SJSA1 (cell line): ENCODE measurements around the gene PARD3B. TPM values are rescaled to one million over a fixed set of nuclear protein-coding genes. Genes with fewer than 3 reads are reported as not detected.

ENCODE experiments used
- DNase-seq, 2 experiments: peaks; one replicate each; pipeline ENCODE4 v3.0.0-alpha.2; 2015 to 2020; ENCODE audit warnings: low spot score in 2 of 2, low read depth in 1 of 2
- H3K27ac ChIP-seq: fragments of 250-450 bp; sonication (Bioruptor Pico); 2 replicates; pipeline ENCODE4 v1.5.1; 2020; ENCODE audit warnings: mild to moderate bottlenecking, moderate library complexity
- H3K27me3 ChIP-seq: fragments of 250-450 bp; sonication (Bioruptor Pico); replicated peaks from 2 replicates; pipeline ENCODE4 v1.5.1; 2020; ENCODE audit warnings: mild to moderate bottlenecking, moderate library complexity
- H3K36me3 ChIP-seq: fragments of 250-450 bp; sonication (Bioruptor Pico); 2 replicates; pipeline ENCODE4 v1.5.1; 2020; ENCODE audit warnings: mild to moderate bottlenecking
- H3K4me1 ChIP-seq: fragments of 250-450 bp; sonication (Bioruptor Pico); replicated peaks from 2 replicates; pipeline ENCODE4 v1.6.1; 2021; ENCODE audit warnings: mild to moderate bottlenecking
- H3K4me3 ChIP-seq: fragments of 250-450 bp; sonication (Bioruptor Pico); 2 replicates; pipeline ENCODE4 v1.5.1; 2020; ENCODE audit warnings: mild to moderate bottlenecking
- H3K9me3 ChIP-seq: fragments of 250-450 bp; sonication (Bioruptor Pico); replicated peaks from 2 replicates; pipeline ENCODE4 v1.5.1; 2020; ENCODE audit warnings: mild to moderate bottlenecking
- total RNA-seq: library from RNA; depleted of rRNA; stranded (reverse); fragments of >200 nt; shearing (Covaris generic); gene quantifications from 2 replicates; pipeline ENCODE4 v1.2.3, GENCODE V29; 2014

The PARD3B gene
- total RNA-seq, 1 experiment from 2014 or later: 10.6 TPM

DNA sequence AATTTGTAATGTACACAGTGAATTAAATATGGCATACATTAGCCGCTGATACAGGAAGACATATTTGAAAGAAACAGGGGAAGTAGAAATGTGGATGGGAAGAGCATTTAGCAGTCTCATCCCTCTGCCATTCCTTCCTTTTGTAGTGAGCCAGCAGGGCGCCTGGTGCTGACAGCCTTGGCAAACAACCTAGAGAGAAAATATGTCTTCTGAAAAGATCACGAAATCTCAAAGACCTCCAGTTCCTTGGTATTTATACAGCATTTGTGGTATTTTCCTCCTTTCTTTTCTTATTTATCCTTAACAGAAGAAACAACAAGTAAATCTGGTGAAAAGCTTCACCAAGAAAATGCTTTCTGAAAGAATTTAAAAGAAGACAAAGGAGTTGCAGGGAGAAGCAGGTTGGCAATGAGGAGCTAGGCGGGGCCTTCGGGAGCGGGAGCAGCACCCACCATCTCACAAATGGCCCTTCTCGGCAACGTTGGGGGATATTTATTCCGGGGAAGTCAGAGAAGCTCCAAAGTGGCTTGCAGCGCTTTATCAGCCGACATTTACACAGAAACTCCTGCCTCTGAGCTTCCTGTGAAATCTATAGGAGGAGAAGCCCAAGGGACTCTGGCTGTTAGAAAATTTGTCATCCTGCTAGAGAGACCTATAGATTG lies 731.0 kb downstream of the PARD3B start:
- no peaks in the 10 kb centered on the region for H3K36me3 ChIP-seq
- H3K27ac ChIP-seq: no peak overlapping the region
- H3K4me3 ChIP-seq: no peak overlapping the region
- H3K9me3 ChIP-seq: no peaks in the 10 kb centered on the region; the same call in 1 of the 2 replicates
- no peak for DNase-seq
- no peaks in the 10 kb centered on the region for H3K27me3 ChIP-seq
- no peaks in the 10 kb centered on the region for H3K4me1 ChIP-seq

- H3K4me1 ChIP-seq: no peaks in the 10 kb centered on the region
- H3K36me3 ChIP-seq: no peaks in the 10 kb centered on the region
- no peak for DNase-seq
Observed at GRCh38 chr2:205280596-205281236, 735.4 kb downstream of the PARD3B start.

GRCh38 chr2:205283736-205284270 lies 738.5 kb downstream of the PARD3B start:
- Histone ChIP-seq H3K27me3 (no peaks in the 10 kb centered on the region), H3K36me3 (no peaks in the 10 kb centered on the region), H3K27ac (no peak overlapping the region), H3K4me1 (no peaks in the 10 kb centered on the region), H3K9me3 (no peaks in the 10 kb centered on the region), H3K4me3 (no peak overlapping the region)
- no peak for DNase-seq

More at GRCh38 chr2:205280596-205281236, 735.4 kb downstream of the PARD3B start:
- H3K27ac ChIP-seq: no peak overlapping the region
- H3K27me3 ChIP-seq: no peaks in the 10 kb centered on the region
- H3K9me3 ChIP-seq: no peaks in the 10 kb centered on the region; the same call in 1 of the 2 replicates
- no peak overlapping the region for H3K4me3 ChIP-seq

DNA sequence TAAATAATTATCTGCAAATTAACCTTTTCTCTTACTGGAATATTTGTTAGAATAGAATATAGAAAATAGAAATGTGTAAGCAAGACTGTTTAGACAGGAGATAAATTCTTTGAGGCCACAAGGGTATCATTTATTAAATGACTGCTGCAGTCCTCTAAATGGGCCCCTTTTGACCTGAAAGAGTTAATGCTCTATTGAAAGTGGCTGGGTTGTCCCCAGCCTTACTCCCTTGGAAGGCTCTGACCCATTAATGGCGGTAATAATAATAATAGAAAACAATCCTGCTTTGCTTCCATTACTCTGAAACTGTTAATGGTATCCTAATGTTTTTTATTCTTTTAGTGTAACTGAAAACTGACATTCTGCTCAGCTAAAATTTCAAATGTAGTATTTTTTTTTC lies 739.1 kb downstream of the PARD3B start:
- H3K27ac ChIP-seq: no peak overlapping the region
- H3K4me1 ChIP-seq: no peaks in the 10 kb centered on the region
- DNase-seq: no peak
- H3K27me3 ChIP-seq: no peaks in the 10 kb centered on the region
- no peak overlapping the region for H3K4me3 ChIP-seq
- H3K9me3 ChIP-seq: no peaks in the 10 kb centered on the region
- no peaks in the 10 kb centered on the region for H3K36me3 ChIP-seq

- Histone ChIP-seq H3K4me1 (no peaks in the 10 kb centered on the region), H3K36me3 (no peaks in the 10 kb centered on the region), H3K9me3 (no peaks in the 10 kb centered on the region), H3K27ac (no peak overlapping the region), H3K27me3 (no peaks in the 10 kb centered on the region), H3K4me3 (no peak overlapping the region)
- DNase-seq: no peak
Observed at GRCh38 chr2:205287316-205287715, 742.0 kb downstream of the PARD3B start.

- DNase-seq: no peak
- no peaks in the 10 kb centered on the region for H3K36me3 ChIP-seq
- no peak overlapping the region for H3K27ac ChIP-seq
- H3K27me3 ChIP-seq: no peaks in the 10 kb centered on the region
- H3K4me1 ChIP-seq: no peaks in the 10 kb centered on the region
- no peak overlapping the region for H3K4me3 ChIP-seq
- H3K9me3 ChIP-seq: no peaks in the 10 kb centered on the region
Observed at GRCh38 chr2:205288686-205289085, 743.4 kb downstream of the PARD3B start.

GRCh38 chr2:205290299-205290698 lies 745.0 kb downstream of the PARD3B start:
- H3K9me3 ChIP-seq: no peaks in the 10 kb centered on the region
- no peak for DNase-seq
- no peak overlapping the region for H3K4me3 ChIP-seq
- H3K27me3 ChIP-seq: no peaks in the 10 kb centered on the region
- no peaks in the 10 kb centered on the region for H3K4me1 ChIP-seq
- no peaks in the 10 kb centered on the region for H3K36me3 ChIP-seq
- no peak overlapping the region for H3K27ac ChIP-seq

GRCh38 chr2:205292665-205293295 lies 747.5 kb downstream of the PARD3B start:
- no peaks in the 10 kb centered on the region for H3K27me3 ChIP-seq
- no peaks in the 10 kb centered on the region for H3K9me3 ChIP-seq
- H3K4me1 ChIP-seq: no peaks in the 10 kb centered on the region
- no peak overlapping the region for H3K27ac ChIP-seq
- H3K4me3 ChIP-seq: no peak overlapping the region
- no peaks in the 10 kb centered on the region for H3K36me3 ChIP-seq
- no peak for DNase-seq

DNA sequence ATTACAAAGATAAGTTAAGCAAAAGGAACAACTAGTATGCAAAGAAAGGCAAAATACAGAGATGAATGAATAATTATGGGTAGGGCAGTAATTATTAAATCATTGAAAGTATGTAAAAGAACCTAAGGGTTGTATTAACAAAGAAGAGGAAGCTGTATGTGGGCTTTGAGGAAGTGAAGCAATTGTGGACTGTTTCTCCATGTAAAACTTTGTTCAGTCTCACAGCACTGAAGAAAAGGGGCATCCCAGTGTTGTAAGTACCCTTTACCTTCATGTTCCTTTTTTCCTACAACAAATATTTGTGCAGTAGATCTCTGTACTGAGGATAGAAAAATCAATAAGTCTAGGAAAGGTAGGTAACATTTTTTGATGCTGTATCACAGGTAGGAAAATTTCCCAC lies 748.3 kb downstream of the PARD3B start:
- Histone ChIP-seq H3K27ac (no peak overlapping the region), H3K36me3 (no peaks in the 10 kb centered on the region), H3K4me3 (no peak overlapping the region), H3K9me3 (no peaks in the 10 kb centered on the region), H3K27me3 (no peaks in the 10 kb centered on the region), H3K4me1 (no peaks in the 10 kb centered on the region)
- DNase-seq: no peak

DNA sequence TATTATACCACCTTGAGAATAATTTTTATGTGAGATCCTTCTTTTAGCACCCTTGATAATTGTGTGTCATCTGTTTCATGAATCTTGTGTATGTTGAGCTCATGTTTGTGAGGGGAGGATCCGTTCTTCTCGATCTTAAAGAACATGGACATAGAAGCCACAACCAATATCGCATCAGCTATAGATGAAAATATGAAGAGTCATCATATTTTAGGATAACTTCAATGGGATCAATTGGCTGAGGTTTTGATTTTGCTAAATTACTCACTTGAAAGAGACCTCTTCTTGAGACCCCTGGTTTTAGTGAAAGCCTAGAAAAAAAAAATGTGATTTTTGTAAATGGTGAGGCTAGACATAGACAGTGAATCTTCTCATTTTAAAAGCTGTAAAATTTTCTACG lies 751.7 kb downstream of the PARD3B start:
- no peak for DNase-seq
- no peaks in the 10 kb centered on the region for H3K9me3 ChIP-seq
- H3K27ac ChIP-seq: no peak overlapping the region
- no peaks in the 10 kb centered on the region for H3K36me3 ChIP-seq
- H3K4me3 ChIP-seq: no peak overlapping the region
- no peaks in the 10 kb centered on the region for H3K4me1 ChIP-seq
- H3K27me3 ChIP-seq: no peaks in the 10 kb centered on the region

DNA sequence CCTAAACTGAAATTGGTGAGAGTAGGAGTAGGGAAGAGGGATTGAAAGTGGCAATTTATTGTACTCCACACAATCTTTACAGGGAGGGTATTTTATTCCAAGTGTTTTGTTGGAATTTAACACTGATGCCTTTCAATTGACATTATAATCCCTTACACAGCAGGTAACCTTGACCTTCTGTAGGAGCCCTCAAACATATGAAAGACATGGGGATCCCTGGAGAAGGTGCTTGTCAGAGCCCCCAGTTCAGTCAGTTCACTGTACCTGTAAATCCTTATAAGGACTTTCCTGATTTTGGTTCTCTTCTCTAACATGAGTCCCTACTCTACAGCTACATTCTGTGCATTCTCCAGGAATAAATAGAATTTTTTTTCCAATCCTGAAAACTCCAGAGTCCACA lies 752.1 kb downstream of the PARD3B start:
- Histone ChIP-seq H3K4me1 (no peaks in the 10 kb centered on the region), H3K9me3 (no peaks in the 10 kb centered on the region), H3K4me3 (no peak overlapping the region), H3K27me3 (no peaks in the 10 kb centered on the region), H3K27ac (no peak overlapping the region), H3K36me3 (no peaks in the 10 kb centered on the region)
- no peak for DNase-seq

DNA sequence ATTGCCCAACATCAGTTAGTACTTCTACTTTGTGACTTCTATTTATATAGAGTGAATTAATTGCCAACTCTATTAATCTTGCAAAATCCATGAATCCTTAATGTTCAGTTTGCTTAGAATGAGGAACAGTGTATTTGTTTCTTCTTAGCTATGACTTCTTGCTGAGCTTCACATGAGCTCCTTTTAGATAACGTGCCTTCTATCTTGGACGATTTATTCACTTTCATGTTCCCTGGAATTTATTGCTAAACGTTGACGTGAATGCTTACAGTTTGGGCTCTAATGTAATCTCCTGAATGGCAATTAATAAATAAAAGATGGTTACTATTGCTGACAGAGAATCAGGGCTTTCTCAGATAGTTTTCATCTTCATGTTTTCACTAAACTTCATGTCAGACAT lies 752.6 kb downstream of the PARD3B start:
- DNase-seq: no peak
- no peaks in the 10 kb centered on the region for H3K4me1 ChIP-seq
- no peaks in the 10 kb centered on the region for H3K36me3 ChIP-seq
- H3K9me3 ChIP-seq: no peaks in the 10 kb centered on the region
- H3K27ac ChIP-seq: no peak overlapping the region
- H3K27me3 ChIP-seq: no peaks in the 10 kb centered on the region
- H3K4me3 ChIP-seq: no peak overlapping the region

GRCh38 chr2:205311201-205311600 lies 765.9 kb downstream of the PARD3B start:
- H3K4me3 ChIP-seq: no peak overlapping the region

DNA sequence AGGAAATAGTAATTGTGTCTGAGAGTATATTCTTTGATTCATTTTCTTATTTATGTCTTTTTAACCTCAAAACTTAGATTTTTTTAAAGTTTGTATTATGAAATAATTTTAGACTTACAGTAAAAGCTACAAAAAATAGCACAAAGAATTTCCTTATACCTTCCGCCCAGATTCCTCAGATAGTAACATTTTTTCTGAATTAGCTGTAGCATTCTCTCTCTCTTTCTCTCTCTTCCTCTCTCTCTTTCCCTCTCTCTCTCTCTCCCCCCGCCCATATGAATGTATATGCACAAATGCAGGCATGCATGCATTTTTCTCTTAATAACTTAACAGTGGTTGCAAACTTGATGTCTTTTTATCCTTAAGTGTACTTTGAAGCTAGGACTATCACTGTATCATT lies 776.0 kb downstream of the PARD3B start:
- Histone ChIP-seq H3K4me1 (peaks cover 6% of the 10 kb centered on the region; the same call in 1 of the 2 replicates), H3K4me3 (no peak overlapping the region), H3K9me3 (no peaks in the 10 kb centered on the region), H3K36me3 (no peaks in the 10 kb centered on the region), H3K27me3 (no peaks in the 10 kb centered on the region), H3K27ac (no peak overlapping the region)
- peak in 1 of 2 experiments; percentile 5 for DNase-seq

More at GRCh38 chr2:205311201-205311600, 765.9 kb downstream of the PARD3B start:
- no peak overlapping the region for H3K27ac ChIP-seq
- no peaks in the 10 kb centered on the region for H3K27me3 ChIP-seq
- no peaks in the 10 kb centered on the region for H3K4me1 ChIP-seq
- H3K36me3 ChIP-seq: no peaks in the 10 kb centered on the region
- no peak for DNase-seq
- H3K9me3 ChIP-seq: no peaks in the 10 kb centered on the region
